NCI-H1092 treated with DMSO at 0.1 percent for 48 hours (cell line): Measurements from ENCODE around the gene DDX54.

Experiments
- DNase-seq: peaks from one replicate; lab custom pipeline; 2025; lab: John Stamatoyannopoulos, UW

DDX54 gene

DNA sequence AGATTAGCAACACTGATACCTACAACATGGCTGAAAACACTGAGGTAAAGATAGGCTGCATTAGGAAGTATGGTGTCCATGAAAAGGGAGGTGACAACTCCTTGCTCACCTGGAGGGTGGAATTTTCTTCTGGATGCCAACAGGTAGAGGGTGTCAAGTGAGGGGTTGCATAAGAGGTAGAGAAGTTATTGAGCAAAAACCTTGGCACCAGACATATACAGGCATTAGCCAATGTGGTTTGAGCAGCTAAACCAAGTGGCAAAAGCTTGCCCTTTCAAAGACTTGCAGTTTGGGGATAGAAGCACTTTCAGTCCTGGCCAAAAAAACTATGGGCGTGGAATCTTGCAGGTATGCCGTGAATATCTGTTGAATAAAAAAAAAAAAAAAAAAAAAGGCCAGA lies 4.1 kb upstream of the DDX54 start:
- no peak for DNase-seq

GRCh38 chr12:113186666-113187325 lies 1.5 kb upstream of the DDX54 start:
- DNase-seq = no peak

- DNase-seq = no peak
Observed at GRCh38 chr12:113186033-113186365, 721 bp upstream of the DDX54 start.

GRCh38 chr12:113184900-113185179 lies 438 bp downstream of the DDX54 start:
- DNase-seq = peak; percentile 62

- no peak for DNase-seq
Observed at GRCh38 chr12:113184098-113184899, 979 bp downstream of the DDX54 start.

DNA sequence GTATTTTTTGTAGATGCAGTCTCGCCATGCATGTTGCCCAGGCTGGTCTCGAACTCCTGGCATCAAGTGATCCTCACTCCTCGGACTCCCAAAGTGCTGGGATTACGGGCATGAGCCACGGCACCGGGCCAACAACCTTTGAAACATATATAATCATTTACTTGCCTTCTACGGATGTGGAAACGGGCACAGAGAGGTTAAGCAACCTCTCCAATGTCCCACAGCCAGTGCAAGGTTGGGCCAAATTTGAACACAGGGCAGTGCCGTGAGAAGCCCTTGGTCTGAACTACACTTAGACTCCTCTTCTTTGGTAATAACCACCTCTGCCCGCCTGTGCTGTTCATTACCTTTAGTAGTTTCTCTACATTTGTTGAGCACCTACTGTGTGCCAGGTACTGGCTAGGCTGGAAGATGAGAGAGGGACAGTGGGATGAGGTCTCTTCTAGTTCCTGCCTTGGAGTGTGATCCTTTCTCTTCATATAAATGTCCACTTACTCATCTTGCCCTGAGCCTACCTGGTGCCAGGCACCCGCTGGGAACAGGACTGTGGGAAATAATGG lies 2.2 kb downstream of the DDX54 start:
- DNase-seq = no peak

DNA sequence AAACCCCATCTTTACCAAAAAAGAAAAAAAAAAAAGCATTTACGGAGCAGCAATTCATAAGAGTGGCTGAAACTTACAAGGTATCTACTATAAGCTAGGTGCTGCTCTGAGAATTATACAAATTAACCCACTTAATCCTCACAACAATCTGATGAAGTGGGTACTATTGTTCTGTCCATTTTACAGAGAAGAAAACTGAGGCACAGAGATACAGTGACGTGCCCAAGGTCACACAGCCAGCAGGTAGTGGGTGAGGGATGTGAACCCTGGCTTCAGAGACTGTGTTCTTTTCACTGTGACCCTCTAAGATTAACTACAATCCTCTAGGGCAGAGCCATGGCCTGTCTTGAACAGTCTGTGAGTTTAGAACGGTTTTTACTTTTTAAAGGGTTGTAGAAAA lies 3.3 kb downstream of the DDX54 start:
- no peak for DNase-seq

- DNase-seq = no peak
Observed at GRCh38 chr12:113180333-113180732, 4.9 kb downstream of the DDX54 start.

DNA sequence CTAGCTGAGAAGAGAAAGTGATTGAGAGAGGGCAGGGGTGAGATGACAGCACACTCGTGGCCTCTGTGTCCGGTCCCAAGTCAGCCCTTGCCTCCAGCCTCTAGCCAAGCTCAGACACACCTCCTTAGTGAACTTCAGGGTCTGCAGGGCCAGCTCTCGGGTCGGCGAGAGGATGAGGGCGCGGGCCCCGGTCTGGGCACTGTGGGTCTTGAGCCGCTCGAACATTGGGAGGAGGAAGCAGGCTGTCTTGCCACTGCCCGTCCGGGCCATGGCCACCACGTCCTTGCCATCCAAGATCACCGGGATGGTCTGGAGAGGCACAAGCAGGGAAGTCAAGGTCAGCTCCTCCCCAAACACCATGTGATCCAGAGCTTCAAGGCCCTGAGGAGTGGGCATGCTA lies 6.3 kb downstream of the DDX54 start:
- no peak for DNase-seq

DNA sequence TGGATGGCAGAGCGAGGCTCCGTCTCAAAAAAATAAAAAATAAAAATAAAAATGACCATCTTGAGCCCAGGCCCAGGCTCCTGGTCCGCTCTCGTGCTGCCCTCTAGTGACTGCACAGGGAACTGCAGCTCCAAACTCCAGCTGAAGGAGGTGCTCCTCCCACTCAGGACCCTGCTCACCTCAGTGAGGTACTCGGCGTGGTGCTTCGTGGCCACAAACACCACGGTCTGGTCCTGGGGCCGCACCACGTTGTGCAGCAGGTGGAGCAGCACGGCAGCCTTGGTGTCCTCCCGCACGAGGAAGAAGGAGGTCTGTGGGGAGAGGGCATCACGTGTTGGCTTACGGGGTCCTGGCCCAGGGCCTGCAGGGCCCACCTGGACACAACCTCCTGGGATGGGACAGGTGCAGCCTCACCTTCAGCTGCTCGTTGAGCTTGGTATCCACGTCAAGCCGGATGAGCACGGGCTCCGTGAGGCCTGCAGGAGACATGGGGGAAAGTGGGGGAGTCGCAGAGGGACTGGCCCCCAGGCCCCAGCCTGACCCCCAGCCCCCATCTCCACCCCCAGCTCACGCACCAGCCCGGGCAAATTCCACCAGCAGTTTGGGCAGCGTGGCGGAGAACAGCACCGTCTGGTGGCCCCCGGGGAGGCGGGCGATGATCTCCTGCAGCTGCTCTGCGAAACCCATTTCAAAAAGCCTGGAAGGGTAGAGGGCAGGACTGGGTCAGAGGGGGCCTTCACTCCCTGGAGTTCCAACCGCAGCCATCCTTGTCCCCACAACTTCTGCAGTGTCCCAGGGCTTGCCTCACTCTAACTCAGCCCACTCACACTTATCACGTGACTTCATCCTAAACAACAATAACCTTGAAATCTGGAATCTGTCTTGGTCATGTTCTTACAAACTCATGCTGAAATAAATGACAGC lies 10.6 kb downstream of the DDX54 start:
- no peak for DNase-seq

- no peak for DNase-seq
Observed at GRCh38 chr12:113173081-113173698, 12.1 kb downstream of the DDX54 start.

DNA sequence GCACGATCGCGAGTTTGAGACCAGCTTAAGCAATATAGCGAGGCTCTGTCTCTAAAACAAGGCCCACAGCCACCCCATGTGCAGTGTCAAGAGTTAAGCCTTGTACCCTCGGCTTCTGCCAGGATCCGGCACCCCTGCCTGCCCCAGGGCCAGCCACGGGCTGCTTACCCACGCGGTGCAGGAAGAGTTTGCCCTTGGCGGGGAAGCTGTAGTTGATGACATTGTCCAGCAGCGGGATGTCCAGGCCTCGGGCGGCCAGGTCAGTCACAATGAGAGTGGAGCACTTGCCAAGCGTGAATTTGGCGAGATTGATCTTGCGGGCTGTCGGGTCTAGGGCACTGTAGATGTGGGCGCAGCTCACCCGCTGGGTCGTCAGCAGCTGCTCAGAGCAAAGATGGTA lies 13.1 kb downstream of the DDX54 start:
- no peak for DNase-seq

DNA sequence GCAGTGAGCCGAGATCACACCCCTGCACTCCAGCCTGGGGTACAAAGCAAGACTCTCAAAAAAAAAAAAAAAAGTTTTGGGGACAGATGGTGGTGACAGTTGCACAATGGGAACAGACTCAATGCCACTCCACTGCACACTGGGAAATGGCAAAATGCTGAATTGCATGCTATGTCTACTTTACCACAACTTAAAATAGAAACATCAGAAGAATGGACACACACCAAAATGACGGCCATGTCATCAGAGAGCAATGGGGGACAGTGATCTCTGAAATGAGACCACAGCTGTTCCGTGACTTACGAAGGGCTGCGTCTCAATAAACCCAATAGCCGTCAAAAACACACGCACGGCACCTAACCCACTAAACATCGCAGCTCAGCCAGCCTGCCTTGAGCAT lies 13.7 kb downstream of the DDX54 start:
- DNase-seq = no peak

GRCh38 chr12:113170926-113171325 lies 14.4 kb downstream of the DDX54 start:
- DNase-seq = no peak

- no peak for DNase-seq
Observed at GRCh38 chr12:113170457-113170856, 14.8 kb downstream of the DDX54 start.

GRCh38 chr12:113169697-113170096 lies 15.6 kb downstream of the DDX54 start:
- no peak for DNase-seq

DNA sequence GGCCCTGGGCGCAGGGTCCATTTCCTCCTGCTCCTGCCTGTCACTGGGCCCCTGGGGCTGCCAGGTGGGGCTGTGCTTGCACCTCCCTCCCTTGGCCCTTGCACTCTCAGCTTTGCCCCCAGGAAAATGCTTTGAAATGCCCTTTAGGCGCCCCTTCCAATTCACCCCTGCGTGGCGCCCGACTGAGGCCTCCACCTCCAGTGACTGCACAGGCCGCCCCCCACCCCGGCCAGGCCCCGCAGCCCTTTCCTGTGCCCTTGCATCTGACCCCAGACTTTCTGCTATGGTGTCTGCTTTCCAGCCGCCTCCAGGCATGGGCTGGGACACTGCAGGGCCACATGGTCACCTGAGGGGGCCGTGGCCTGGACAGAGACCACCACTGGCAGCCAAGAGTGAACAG lies 17.4 kb downstream of the DDX54 start:
- DNase-seq = no peak

- no peak for DNase-seq
Observed at GRCh38 chr12:113165521-113166450, 19.5 kb downstream of the DDX54 start.

DNA sequence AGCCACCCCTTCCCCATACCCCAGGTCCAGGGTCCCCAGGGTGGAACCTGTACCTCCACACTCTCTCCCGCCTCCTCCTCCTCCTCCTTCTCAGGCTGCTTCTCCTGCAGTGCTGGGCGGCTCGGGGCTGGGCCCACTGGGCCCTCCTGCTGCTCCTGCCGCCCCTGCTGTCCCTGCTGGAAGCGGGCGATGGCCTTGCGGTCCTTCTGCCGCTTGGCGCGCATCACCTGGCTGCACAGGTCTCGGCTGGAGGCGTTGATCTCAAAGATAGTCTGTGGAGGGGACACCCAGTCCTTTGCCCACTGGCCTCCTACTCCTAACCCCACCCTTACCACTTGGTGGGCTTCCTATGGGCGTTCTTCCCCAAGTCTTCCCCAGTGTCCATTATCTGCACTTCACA lies 21.3 kb downstream of the DDX54 start:
- no peak for DNase-seq

DNA sequence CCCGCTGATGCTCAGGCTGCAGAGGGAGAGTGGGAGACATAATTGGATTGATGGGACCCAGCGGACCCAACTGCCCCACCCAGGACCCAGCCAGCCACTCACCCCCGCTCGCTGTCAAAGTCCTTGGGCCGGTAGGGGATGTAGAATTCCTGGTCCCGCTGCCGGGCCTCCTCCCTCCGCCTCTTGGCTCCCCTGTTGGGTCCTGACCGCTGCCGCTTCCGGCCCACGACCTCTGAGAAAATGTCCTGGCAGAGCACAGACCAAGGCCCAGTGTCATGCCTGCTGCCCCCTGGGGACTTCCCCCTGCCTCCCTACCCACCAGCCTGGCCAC lies 22.3 kb downstream of the DDX54 start:
- no peak for DNase-seq
